K562 (cell line): ENCODE results near the gene C9. TPM values are rescaled to one million over a fixed set of nuclear protein-coding genes. Genes with fewer than 3 reads are reported as not detected.
A peak's percentile ranks its signal among the peaks of the same experiment; 100 is the strongest.

Source experiments
- ATAC-seq: fragments of 200-7000 bp; cut with Tn5 transposase; 3 replicates; pipeline ENCODE4 v1.9.1; 2020; ENCODE audit warnings: moderate library complexity
- BruUV-seq: library from RNA; stranded (reverse); fragments of 400-500 nt; replicated peaks from 2 replicates; lab custom pipeline; 2021; lab: Mats Ljungman, UMichigan
- CTCF ChIA-PET: fragments of 300-600 bp; formaldehyde crosslinking; extraction: SDS; loops from one replicate; lab custom pipeline; 2021; ENCODE audit warnings: low intra/inter-chr PET ratio; lab: Yijun Ruan, JAX
- POLR2A ChIA-PET: fragments of 300-600, 350-650 bp; sonication (Branson Sonifier 250); formaldehyde crosslinking; extraction: SDS; loops from one replicate; lab custom pipeline; 2021; ENCODE audit warnings: antibody characterized with exemption, inconsistent platforms; lab: Yijun Ruan, JAX
- DNase-seq, 4 experiments: peaks; one replicate each; pipeline versions ENCODE4 v3.0.0 to v3.0.0-alpha.2; 2011 to 2018; ENCODE audit warnings: low spot score in 3 of 4, mixed read lengths in 3 of 4; ENCODE audit errors: extremely low read depth in 1 of 4
- FAIRE-seq: peaks from 2 replicates; lab custom pipeline; 2011; peaks lifted over from hg19 to GRCh38; lab: Jason Lieb, UNC
- H2AFZ ChIP-seq: 2 replicates; pipeline ENCODE4 v1.6.0; 2011; ENCODE audit warnings: low read depth, low read length, control low read depth, inconsistent platforms
- H3K27ac ChIP-seq: fragments of 200-600 bp; 3 replicates; pipeline ENCODE4 v1.8.0; 2011; ENCODE audit warnings: low read depth, mild to moderate bottlenecking, control low read depth, inconsistent platforms, low read length, moderate library complexity, mixed read lengths; ENCODE audit errors: extremely low read depth
- H3K27me3 ChIP-seq, 2 experiments: fragments of 300-600 bp in 1 of 2; 2 replicates in 1 of 2; 3 replicates in 1 of 2; pipeline versions ENCODE4 v1.6.0 to v1.8.0; 2011; ENCODE audit warnings: inconsistent platforms in 2 of 2, low read length in 2 of 2, mild to moderate bottlenecking in 1 of 2, mixed read lengths in 1 of 2, moderate library complexity in 1 of 2; ENCODE audit not compliant: control insufficient read depth in 2 of 2, insufficient read depth in 2 of 2
- H3K36me3 ChIP-seq: fragments of 300-600 bp; 3 replicates; pipeline ENCODE4 v1.8.0; 2011; ENCODE audit warnings: mild to moderate bottlenecking, low read length, inconsistent platforms; ENCODE audit not compliant: control insufficient read depth, insufficient read depth
- H3K4me1 ChIP-seq, 2 experiments: fragments of 200-600 bp in 1 of 2; replicated peaks in 1 of 2; 2 replicates in 1 of 2; 3 replicates in 1 of 2; pipeline versions ENCODE4 v1.5.1 to v1.8.0; 2011; ENCODE audit warnings: inconsistent platforms in 2 of 2, low read length in 2 of 2, mild to moderate bottlenecking in 1 of 2, mixed read lengths in 1 of 2, moderate library complexity in 1 of 2; ENCODE audit not compliant: control insufficient read depth in 2 of 2, insufficient read depth in 2 of 2
- H3K4me2 ChIP-seq: 2 replicates; pipeline ENCODE4 v1.6.1; 2011; ENCODE audit warnings: low read length, control low read depth, inconsistent platforms, mixed read lengths; ENCODE audit not compliant: insufficient read depth
- H3K4me3 ChIP-seq: fragments of 200-600 bp; sonication (generic), shearing (Covaris generic); 2 replicates; pipeline ENCODE4 v1.5.1; 2016; ENCODE audit warnings: control low read depth, inconsistent platforms
- H3K79me2 ChIP-seq: fragments of 200-600 bp; 3 replicates; pipeline ENCODE4 v1.8.0; 2011; ENCODE audit warnings: low read length, inconsistent platforms; ENCODE audit not compliant: control insufficient read depth, insufficient read depth
- H3K9ac ChIP-seq, 2 experiments: 2 replicates each; pipeline versions ENCODE4 v1.6.0 to v1.6.1; 2011; ENCODE audit warnings: low read depth in 2 of 2, low read length in 2 of 2, control low read depth in 1 of 2, inconsistent platforms in 1 of 2, mild to moderate bottlenecking in 1 of 2, mixed read lengths in 1 of 2; ENCODE audit not compliant: insufficient read depth in 1 of 2
- H3K9me1 ChIP-seq: one replicate; pipeline ENCODE4 v1.6.0; 2011; ENCODE audit warnings: inconsistent platforms, mild to moderate bottlenecking, low read length, moderate library complexity; ENCODE audit not compliant: control insufficient read depth, insufficient read depth
- H3K9me3 ChIP-seq: replicated peaks from 2 replicates; pipeline ENCODE4 v1.5.1; 2011; ENCODE audit warnings: low read depth, low read length, inconsistent platforms; ENCODE audit not compliant: control insufficient read depth, insufficient read depth
- H4K20me1 ChIP-seq: replicated peaks from 2 replicates; pipeline ENCODE4 v1.6.1; 2011; ENCODE audit warnings: low read length, inconsistent platforms, mixed read lengths; ENCODE audit not compliant: control insufficient read depth, insufficient read depth
- ATF3 ChIP-seq, 2 experiments: fragments of 450-650 bp in 1 of 2; sonication (generic) in 1 of 2; formaldehyde crosslinking in 1 of 2; IDR thresholded peaks in 1 of 2; conservative IDR thresholded peaks in 1 of 2; 2 replicates each; pipeline versions ENCODE4 v1.6.1 to v1.8.1; 2016 to 2023; ENCODE audit warnings: mild to moderate bottlenecking in 2 of 2, moderate library complexity in 2 of 2, inconsistent platforms in 1 of 2, missing genetic modification reagents in 1 of 2
- CBX2 ChIP-seq: fragments of 200-600 bp; sonication (generic); IDR thresholded peaks from one replicate; pipeline ENCODE4 v1.6.1; 2012; ENCODE audit warnings: mild to moderate bottlenecking, low read length, inconsistent platforms; ENCODE audit not compliant: insufficient read depth, poor library complexity, severe bottlenecking
- DMBX1 ChIP-seq: fragments of 250-450 bp; sonication (Bioruptor Pico); IDR thresholded peaks from 2 replicates; pipeline ENCODE4 v1.8.0; 2022; ENCODE audit warnings: inconsistent platforms, mild to moderate bottlenecking, moderate library complexity, borderline replicate concordance
- FOSL1 ChIP-seq: fragments of 200-800 bp; sonication (Bioruptor generic); conservative IDR thresholded peaks from 2 replicates; pipeline ENCODE4 v1.6.1; 2016; ENCODE audit warnings: missing genetic modification characterization, missing compliant biosample characterization
- JUND ChIP-seq, 2 experiments: IDR thresholded peaks; 2 replicates in 1 of 2; 3 replicates in 1 of 2; pipeline ENCODE4 v1.6.1; 2011; ENCODE audit warnings: borderline replicate concordance in 2 of 2, low read depth in 2 of 2, low read length in 2 of 2, improper control_type of control experiment in 1 of 2, missing biosample characterization in 1 of 2, missing genetic modification characterization in 1 of 2, missing genetic modification reagents in 1 of 2
- U2AF1 ChIP-seq: fragments of 200-400 bp; formaldehyde crosslinking; optimal IDR thresholded peaks from 2 replicates; pipeline ENCODE3; 2017; ENCODE audit warnings: mild to moderate bottlenecking, low read depth, low read length, moderate library complexity
- USF1 ChIP-seq: sonication (generic); formaldehyde crosslinking; IDR thresholded peaks from 2 replicates; pipeline ENCODE4 v1.9.0; 2022; ENCODE audit warnings: mild to moderate bottlenecking, missing genetic modification reagents
- ZFP30 ChIP-seq: fragments of 250-450 bp; sonication (Bioruptor Pico); IDR thresholded peaks from 2 replicates; pipeline ENCODE4 v1.8.0; 2022; ENCODE audit warnings: moderate library complexity, mild to moderate bottlenecking, inconsistent platforms, borderline replicate concordance
- in situ Hi-C: fragments of 300-500 bp; cut with MboI; formaldehyde crosslinking; loops from 4 replicates; pipeline ENCODE4 v1.15.0; 2018; ENCODE audit warnings: inconsistent platforms, mixed read lengths
- intact Hi-C: fragments of 100-400 bp; cut with micrococcal nuclease; formaldehyde crosslinking; loops from 2 replicates; pipeline ENCODE4 v1.14.2; 2022
- polyA plus RNA-seq, 8 experiments: library from polyadenylated mRNA; depleted of rRNA in 4 of 8; stranded (reverse) in 5 of 8; unstranded in 3 of 8; fragments of >200 nt; fragmentation: Nextera tagmentation in 2 of 8; fragmentation: Illumina TruSeq in 1 of 8; extraction: Ambion mirVana in 2 of 8; extraction: Trizol in 1 of 8; gene quantifications; 2 replicates each; pipeline versions ENCODE4 v1.2.1 to v1.2.3, GENCODE V29; 2011 to 2014; ENCODE audit warnings: inconsistent platforms in 1 of 8, missing spikeins in 1 of 8
- total RNA-seq, 7 experiments: library from RNA; depleted of rRNA in 6 of 7; stranded (reverse); fragments of >200 nt in 6 of 7; fragmentation: Illumina TruSeq in 2 of 7; extraction: Trizol in 2 of 7; gene quantifications; 2 replicates each; pipeline versions ENCODE4 v1.2.1 to v1.2.3, GENCODE V29; 2011 to 2021; ENCODE audit warnings: low replicate concordance in 1 of 7

The C9 gene
- total and polyA plus RNA-seq, 9 of the 15 experiments (the other 6 are each of a cell fraction or from before 2014, with no cell fraction given) = 0.08 to 0.38 TPM; not detected in 7

GRCh38 chr5:39253196-39253595, 111.1 kb downstream of the C9 start:
- Histone ChIP-seq H3K4me3 (no peak overlapping the region), H3K27me3 (no peaks in the 10 kb centered on the region), H2AFZ (no peak overlapping the region), H4K20me1 (no peaks in the 10 kb centered on the region), H3K9me1 (no peaks in the 10 kb centered on the region), H3K27ac (no peak overlapping the region), H3K4me2 (no peak overlapping the region), H3K79me2 (no peaks in the 10 kb centered on the region), H3K9ac (no peak overlapping the region), H3K4me1 (no peaks in the 10 kb centered on the region; a peak in 1 of 5 replicates), H3K36me3 (no peaks in the 10 kb centered on the region), H3K9me3 (peaks cover 4% of the 10 kb centered on the region; the same call in 1 of the 2 replicates)
- intact Hi-C loops = no loop called here
- no peak for ATAC-seq
- no peak for TF ChIP-seq CBX2
- no peak for TF ChIP-seq DMBX1 (CRISPR knock-in tag)
- 0 out of 2 replicates have a peak, but pooled peaks have one; percentile 35 for TF ChIP-seq JUND (IDR thresholded peaks at IDR 0.05; ENCODE audit: borderline replicate concordance, low read depth, low read length)
- peak; percentile 39; the same call in 1 of the 3 replicates for TF ChIP-seq JUND (tag; IDR thresholded peaks at IDR 0.05; ENCODE audit: borderline replicate concordance, low read depth, low read length)
- TF ChIP-seq U2AF1 = no peak
- TF ChIP-seq FOSL1 (tag) = peak; percentile 47; the same call in 1 of the 2 replicates
- TF ChIP-seq ZFP30 (CRISPR knock-in tag) = no peak
- TF ChIP-seq ATF3 (IDR thresholded peaks at IDR 0.05) = peak; percentile 63; the same call in 1 of the 2 replicates
- TF ChIP-seq ATF3 (CRISPR knock-in tag; conservative IDR thresholded peaks at IDR 0.05) = no peak
- no peak for TF ChIP-seq USF1
- no TSS peak for BruUV-seq
- FAIRE-seq = no peak
- ChIA-PET CTCF (no interaction called here), POLR2A (no interaction called here)
- in situ Hi-C loops = no loop called here
- DNase-seq = no peak
